Activated CD4-positive, alpha-beta T cell treated with anti-CD3 and anti-CD28 coated beads, Interleukin-2, amount 10 ng/mL, durations not matched to agents 7 days and 5 days (primary cell): ENCODE results near the gene UBALD2. TPM values are rescaled to one million over a fixed set of nuclear protein-coding genes. Genes with fewer than 3 reads are reported as not detected.

ENCODE experiments used
- total RNA-seq, 2 experiments: library from RNA; stranded (reverse); gene quantifications; one replicate each; pipeline ENCODE4 v1.2.3, GENCODE V29; 2021

UBALD2 gene
- total RNA-seq, 2 experiments from 2014 or later, result 319 to 399 TPM

Other genes starting within 250 kb of the UBALD2 start
- gene EVPL, start 238.0 kb upstream of the UBALD2 start, total RNA-seq, result under 1 TPM; 0.02 to 0.05 TPM
- gene SRP68, start 192.8 kb upstream of the UBALD2 start, total RNA-seq, result 10 to 100 TPM; 91.3 to 96.0 TPM
- gene GALR2, start 190.6 kb upstream of the UBALD2 start, total RNA-seq, result under 1 TPM; 0.15 TPM
- under 1 TPM in 1 of 2 experiments, not detected in 1; 0.27 TPM for gene ZACN, start 186.2 kb upstream of the UBALD2 start, total RNA-seq
- gene EXOC7, start 161.6 kb upstream of the UBALD2 start, total RNA-seq, result 100 to 1,000 TPM; 140 to 147 TPM
- gene FOXJ1, start 124.1 kb upstream of the UBALD2 start, total RNA-seq, result under 1 TPM; 0.20 to 0.48 TPM
- 100 to 1,000 TPM; 121 to 129 TPM for gene RNF157, start 24.9 kb upstream of the UBALD2 start, total RNA-seq
- gene QRICH2, start 42.9 kb downstream of the UBALD2 start, total RNA-seq, result 1 to 10 TPM; 3.6 to 3.7 TPM
- gene PRPSAP1, start 88.6 kb downstream of the UBALD2 start, total RNA-seq, result 10 to 100 TPM; 58.7 to 63.0 TPM
- gene SPHK1, start 119.3 kb downstream of the UBALD2 start, total RNA-seq, result 1 to 10 TPM; 1.4 to 1.6 TPM
- gene UBE2O, start 187.8 kb downstream of the UBALD2 start, total RNA-seq, result 10 to 100 TPM; 30.5 to 31.3 TPM
- not detected for gene AANAT, start 202.3 kb downstream of the UBALD2 start, total RNA-seq
- 10 to 100 TPM; 37.1 to 41.6 TPM for gene RHBDF2, start 236.1 kb downstream of the UBALD2 start, total RNA-seq